Activated naive CD4-positive, alpha-beta T cell treated with anti-CD3 and anti-CD28 coated beads, Interleukin-2, amount 10 ng/mL, durations not matched to agents 5 hours and 36 hours (primary cell): Measurements from ENCODE around the gene INSIG2. TPM values are rescaled to one million over a fixed set of nuclear protein-coding genes. Genes with fewer than 3 reads are reported as not detected.

Experiments used
- total RNA-seq, 2 experiments: library from RNA; stranded (reverse); gene quantifications; one replicate each; pipeline ENCODE4 v1.2.3, GENCODE V29; 2021

The INSIG2 gene
- total RNA-seq: 10 to 100 TPM; 26.1 to 28.2 TPM

DNA sequence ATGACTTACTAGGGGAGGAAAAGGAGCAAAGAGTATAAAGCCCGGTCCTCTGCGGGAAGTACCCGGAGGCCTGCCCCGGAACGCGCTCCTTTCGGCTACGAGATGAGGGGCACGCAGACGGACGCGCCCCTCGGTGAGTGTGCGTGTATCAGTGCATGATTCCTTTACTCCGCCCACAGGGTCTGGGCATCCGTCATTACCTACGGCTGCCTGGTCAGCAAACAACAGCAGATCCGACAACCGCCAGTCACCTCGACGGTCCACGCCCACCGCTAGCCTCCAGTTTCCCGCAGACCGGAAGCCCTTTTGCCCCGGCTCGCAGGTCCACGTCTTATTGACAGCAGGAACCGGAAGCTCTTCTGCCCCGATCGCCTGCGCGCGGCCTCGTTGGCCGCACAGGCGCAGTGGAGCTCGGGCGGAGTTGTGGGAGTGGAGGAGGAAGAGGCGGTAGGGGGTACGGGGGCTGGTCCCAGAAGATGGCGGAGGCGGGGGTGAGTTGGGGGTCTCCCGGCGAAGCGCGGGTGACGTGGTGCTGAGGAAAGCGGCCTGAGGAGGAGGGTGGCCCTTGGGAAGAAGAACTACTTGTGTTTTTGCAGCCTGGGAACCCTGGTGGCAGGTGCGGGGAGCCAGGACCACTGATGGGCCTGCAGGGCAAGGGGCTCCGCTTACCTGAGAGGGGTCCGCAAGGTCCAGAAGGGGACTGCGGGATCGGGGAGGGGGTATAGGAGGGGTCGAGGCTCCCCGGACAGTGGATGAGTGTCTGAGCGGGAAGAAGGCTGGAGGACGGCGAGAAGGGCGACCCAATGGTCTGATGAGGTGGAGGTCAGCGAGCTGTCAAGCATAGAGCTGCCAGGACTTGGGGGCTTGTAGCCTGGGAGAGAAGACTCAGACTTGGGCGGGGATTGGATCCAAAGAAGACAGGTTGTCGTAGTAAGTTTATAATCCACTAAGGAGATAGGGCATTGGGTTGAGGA is at the start of gene INSIG2:
TSS of gene INSIG2 (plus strand) at position 421 of the 974 bp plus-strand sequence. CDS start 8,086 bp downstream, outside the sequence.

Other genes with a start within 250 kb of the INSIG2 start
- 10 to 100 TPM; 31.7 to 31.8 TPM for gene CCDC93, start 74.4 kb upstream of the INSIG2 start, total RNA-seq